ENCODE measurements around the gene SF3A2.

GRCh38 chr19:2224754-2225349 lies 11.8 kb upstream of the SF3A2 start:
- TF ChIP-seq CTCF (IDR thresholded peaks at IDR 0.05; ENCODE audit: insufficient read depth, low read length, poor library complexity, severe bottlenecking) (no peak), EZH2phosphoT487 (conservative IDR thresholded peaks at IDR 0.05; ENCODE audit: low read length) (no peak)

All from SU-DHL-6 (cell line).